GM23338 (cell line): ENCODE measurements around the gene UBAC2. TPM values are rescaled to one million over a fixed set of nuclear protein-coding genes. Genes with fewer than 3 reads are reported as not detected.

Experiments used
- ATAC-seq: fragments of 200-7000 bp; cut with Tn5 transposase; 3 replicates; pipeline ENCODE4 v1.9.1; 2020
- DNase-seq: peaks from one replicate; pipeline ENCODE4 v3.0.0-alpha.2; 2015; ENCODE audit warnings: low spot score
- H2AFZ ChIP-seq: fragments of 200-600 bp; sonication (generic); 2 replicates; pipeline ENCODE4 v1.8.0; 2016; ENCODE audit warnings: antibody characterized with exemption, mild to moderate bottlenecking, moderate library complexity
- H3F3A ChIP-seq: fragments of 200-600 bp; sonication (generic); replicated peaks from 2 replicates; pipeline ENCODE4 v1.8.0; 2017; ENCODE audit warnings: antibody characterized with exemption, mixed run types, low read depth
- H3K27ac ChIP-seq: fragments of 200-600 bp; sonication (generic); 2 replicates; pipeline ENCODE4 v1.6.1; 2016; ENCODE audit warnings: low read depth
- H3K27me3 ChIP-seq: fragments of 200-600 bp; sonication (generic); 2 replicates; pipeline ENCODE4 v1.8.0; 2016; ENCODE audit warnings: mild to moderate bottlenecking, mixed run types, moderate library complexity; ENCODE audit not compliant: insufficient read depth
- H3K36me3 ChIP-seq: fragments of 200-600 bp; sonication (generic); 2 replicates; pipeline ENCODE4 v1.8.0; 2016; ENCODE audit warnings: mild to moderate bottlenecking; ENCODE audit not compliant: insufficient read depth
- H3K4me1 ChIP-seq: fragments of 200-600 bp; sonication (generic); 2 replicates; pipeline ENCODE4 v1.8.0; 2016; ENCODE audit warnings: mild to moderate bottlenecking, moderate library complexity; ENCODE audit not compliant: insufficient read depth
- H3K4me2 ChIP-seq: fragments of 200-600 bp; sonication (generic); 2 replicates; pipeline ENCODE4 v1.7.1; 2017; ENCODE audit warnings: mixed run types
- H3K4me3 ChIP-seq: fragments of 200-600 bp; sonication (generic); 2 replicates; pipeline ENCODE4 v1.6.1; 2016; ENCODE audit warnings: mixed run types
- H3K79me2 ChIP-seq: fragments of 200-600 bp; sonication (generic); replicated peaks from 2 replicates; pipeline ENCODE4 v1.8.0; 2017; ENCODE audit warnings: mild to moderate bottlenecking; ENCODE audit not compliant: insufficient read depth
- H3K9me2 ChIP-seq: fragments of 200-600 bp; sonication (generic); 2 replicates; pipeline ENCODE4 v1.8.0; 2017; ENCODE audit not compliant: insufficient read depth
- H4K20me1 ChIP-seq: fragments of 200-600 bp; sonication (generic); replicated peaks from 2 replicates; pipeline ENCODE4 v1.8.0; 2017; ENCODE audit warnings: mild to moderate bottlenecking; ENCODE audit not compliant: insufficient read depth
- H3K27ac Mint-ChIP-seq: 2 replicates; pipeline ENCODE4 v1.8.0; 2020; ENCODE audit warnings: inconsistent platforms, mild to moderate bottlenecking, moderate library complexity, mixed read lengths
- H3K27me3 Mint-ChIP-seq: 3 replicates; pipeline ENCODE4 v1.8.0; 2022; ENCODE audit warnings: low read depth, mild to moderate bottlenecking, moderate library complexity, mixed read lengths, inconsistent platforms; ENCODE audit not compliant: insufficient read depth, poor library complexity
- H3K36me3 Mint-ChIP-seq: 3 replicates; pipeline ENCODE4 v1.8.0; 2021; ENCODE audit warnings: low read depth, mild to moderate bottlenecking, inconsistent platforms, moderate library complexity, mixed read lengths
- H3K4me1 Mint-ChIP-seq: 3 replicates; pipeline ENCODE4 v1.8.0; 2020; ENCODE audit warnings: mild to moderate bottlenecking, inconsistent platforms, mixed read lengths
- H3K4me3 Mint-ChIP-seq: 3 replicates; pipeline ENCODE4 v1.8.0; 2021; ENCODE audit warnings: moderate library complexity, mild to moderate bottlenecking, inconsistent platforms, mixed read lengths
- H3K9me3 Mint-ChIP-seq: 3 replicates; pipeline ENCODE4 v1.8.0; 2020; ENCODE audit warnings: moderate library complexity, mild to moderate bottlenecking, inconsistent platforms, mixed read lengths
- CREB1 ChIP-seq: fragments of 250-450 bp; sonication (Bioruptor Pico); IDR thresholded peaks from 2 replicates; pipeline ENCODE4 v1.5.0; 2020; ENCODE audit warnings: low read depth, mild to moderate bottlenecking, moderate library complexity
- CTCF ChIP-seq, 2 experiments: fragments of 200-600 bp in 1 of 2; sonication (generic) in 1 of 2; conservative IDR thresholded peaks; 2 replicates each; pipeline versions ENCODE4 v1.5.1 to v1.6.1; 2016 to 2017; ENCODE audit warnings: antibody characterized with exemption in 2 of 2, low read depth in 2 of 2, mild to moderate bottlenecking in 2 of 2, moderate library complexity in 1 of 2
- ETS1 ChIP-seq: IDR thresholded peaks from 2 replicates; pipeline ENCODE4 v1.6.1; 2016; ENCODE audit warnings: antibody characterized with exemption
- EZH2 ChIP-seq: fragments of 200-600 bp; sonication (generic); IDR thresholded peaks from one replicate; pipeline ENCODE4 v1.8.0; 2017; ENCODE audit warnings: antibody characterized with exemption, mild to moderate bottlenecking, low read depth; ENCODE audit not compliant: unreplicated experiment
- EZH2phosphoT487 ChIP-seq: fragments of 200-600 bp; sonication (generic); IDR thresholded peaks from one replicate; pipeline ENCODE4 v1.8.1; 2018; ENCODE audit warnings: antibody characterized with exemption; ENCODE audit not compliant: unreplicated experiment
- JUNB ChIP-seq: IDR thresholded peaks from one replicate; pipeline ENCODE4 v1.6.1; 2016; ENCODE audit warnings: antibody characterized with exemption; ENCODE audit not compliant: unreplicated experiment
- POLR2AphosphoS5 ChIP-seq: IDR thresholded peaks from 2 replicates; pipeline ENCODE4 v1.6.1; 2016; ENCODE audit warnings: antibody characterized with exemption, low read depth
- REST ChIP-seq: IDR thresholded peaks from one replicate; pipeline ENCODE4 v1.6.1; 2018; ENCODE audit warnings: antibody characterized with exemption; ENCODE audit not compliant: unreplicated experiment
- STAT1 ChIP-seq: IDR thresholded peaks from one replicate; pipeline ENCODE4 v1.6.1; 2016; ENCODE audit warnings: antibody characterized with exemption; ENCODE audit not compliant: unreplicated experiment
- ZNF114 ChIP-seq: fragments of 250-450 bp; sonication (Bioruptor Pico); IDR thresholded peaks from 2 replicates; pipeline ENCODE4 v1.5.0; 2020; ENCODE audit warnings: mild to moderate bottlenecking, moderate library complexity
- ZNF331 ChIP-seq: fragments of 250-450 bp; sonication (Bioruptor Pico); IDR thresholded peaks from 2 replicates; pipeline ENCODE4 v1.5.0; 2020; ENCODE audit warnings: low read depth, mild to moderate bottlenecking, moderate library complexity
- polyA plus RNA-seq: library from polyadenylated mRNA; unstranded; fragments of >200 nt; fragmentation: Nextera tagmentation; extraction: Ambion mirVana; gene quantifications from 2 replicates; pipeline ENCODE4 v1.2.1, GENCODE V29; 2016
- total RNA-seq: library from RNA; depleted of rRNA; stranded (reverse); fragments of >200 nt; shearing (Covaris generic); gene quantifications from 2 replicates; pipeline ENCODE4 v1.2.3, GENCODE V29; 2014

Gene UBAC2
- total and polyA plus RNA-seq, 2 experiments from 2014 or later, result 37.9 to 76.9 TPM

- no peaks in the 10 kb centered on the region for H3K9me2 ChIP-seq
- H3K27ac Mint-ChIP-seq, result no peak overlapping the region
- H3F3A ChIP-seq, result no peaks in the 10 kb centered on the region
- H4K20me1 ChIP-seq, result peaks cover 4% of the 10 kb centered on the region
- H3K4me1 ChIP-seq, result no peaks in the 10 kb centered on the region
- ATAC-seq (no peak), DNase-seq (no peak)
- H2AFZ ChIP-seq, result no peak overlapping the region
- H3K36me3 Mint-ChIP-seq, result no peaks in the 10 kb centered on the region
- no peak overlapping the region for H3K4me3 Mint-ChIP-seq
- H3K9me3 Mint-ChIP-seq, result no peaks in the 10 kb centered on the region
- TF ChIP-seq JUNB, result no peak
- TF ChIP-seq REST, result no peak
- TF ChIP-seq EZH2phosphoT487, result no peak
- TF ChIP-seq CTCF (conservative IDR thresholded peaks at IDR 0.05; ENCODE audit: low read depth in 2 of 2), result no peak
- no peak for TF ChIP-seq EZH2
- TF ChIP-seq ZNF114, result no peak
- no peak for TF ChIP-seq POLR2AphosphoS5
- no peak for TF ChIP-seq ETS1
- no peaks in the 10 kb centered on the region for H3K27me3 ChIP-seq
- no peaks in the 10 kb centered on the region for H3K79me2 ChIP-seq
- no peak overlapping the region for H3K27ac ChIP-seq
- H3K36me3 ChIP-seq, result no peaks in the 10 kb centered on the region
- no peaks in the 10 kb centered on the region; the same call in 2 of the 3 replicates for H3K4me1 Mint-ChIP-seq
- no peak overlapping the region for H3K4me3 ChIP-seq
- H3K4me2 ChIP-seq, result no peak overlapping the region
- H3K27me3 Mint-ChIP-seq, result no peaks in the 10 kb centered on the region
Observed at GRCh38 chr13:99287551-99287950, 86.9 kb downstream of the UBAC2 start.

GRCh38 chr13:99288089-99288488, 87.4 kb downstream of the UBAC2 start:
- Histone ChIP-seq H3K4me1 (no peaks in the 10 kb centered on the region), H3K4me2 (no peak overlapping the region), H3K9me2 (no peaks in the 10 kb centered on the region), H3K27ac (no peak overlapping the region), H3K27me3 (no peaks in the 10 kb centered on the region), H3K36me3 (no peaks in the 10 kb centered on the region), H4K20me1 (peaks cover 6% of the 10 kb centered on the region), H3K4me3 (no peak overlapping the region), H3F3A (no peaks in the 10 kb centered on the region), H2AFZ (no peak overlapping the region), H3K79me2 (no peaks in the 10 kb centered on the region)
- no peaks in the 10 kb centered on the region for H3K9me3 Mint-ChIP-seq
- no peak overlapping the region for H3K4me3 Mint-ChIP-seq
- ATAC-seq (no peak), DNase-seq (no peak)
- no peaks in the 10 kb centered on the region for H3K27me3 Mint-ChIP-seq
- H3K36me3 Mint-ChIP-seq, result no peaks in the 10 kb centered on the region
- H3K4me1 Mint-ChIP-seq, result no peaks in the 10 kb centered on the region; the same call in 2 of the 3 replicates
- no peak overlapping the region for H3K27ac Mint-ChIP-seq
- no peak for TF ChIP-seq STAT1
- TF ChIP-seq EZH2phosphoT487, result no peak
- no peak for TF ChIP-seq POLR2AphosphoS5
- TF ChIP-seq EZH2, result no peak
- TF ChIP-seq ZNF331 (CRISPR knock-in tag), result no peak
- TF ChIP-seq ETS1, result no peak
- TF ChIP-seq ZNF114, result no peak
- no peak for TF ChIP-seq CTCF (conservative IDR thresholded peaks at IDR 0.05; ENCODE audit: low read depth in 2 of 2)
- no peak for TF ChIP-seq JUNB
- TF ChIP-seq CREB1 (CRISPR knock-in tag), result no peak
